ENCODE data around the gene ZSCAN16. TPM values are rescaled to one million over a fixed set of nuclear protein-coding genes. Genes with fewer than 3 reads are reported as not detected.

ZSCAN16 gene
- total and polyA plus RNA-seq, 2 of the 13 experiments (the other 11 are each of a cell fraction or from before 2014, with no cell fraction given), result 5.7 to 12.7 TPM

DNA sequence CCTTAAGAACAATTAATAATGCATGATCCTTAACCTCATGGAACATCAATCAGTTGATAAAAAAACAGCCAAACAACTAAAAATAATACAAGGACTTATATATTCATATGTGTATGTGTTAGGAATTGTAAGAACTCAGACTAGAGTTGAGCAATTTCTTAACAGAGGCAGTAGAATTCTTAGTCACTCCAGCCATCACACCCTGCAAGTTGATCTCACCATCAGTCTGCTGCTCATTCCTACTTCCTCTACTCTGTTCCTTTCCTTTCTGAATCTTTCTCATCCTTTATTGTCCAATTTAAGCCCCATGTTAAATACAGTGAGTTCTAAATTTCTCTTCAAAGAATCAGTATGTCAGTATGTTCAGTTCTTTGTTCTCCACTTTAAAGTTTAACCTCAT lies 41.5 kb upstream of the ZSCAN16 start:
- Histone ChIP-seq H3K27me3 (ENCODE audit: control insufficient read depth in 1 of 2, insufficient read depth in 2 of 2, low read length in 2 of 2) (no peaks in the 10 kb centered on the region; a peak in 1 of 5 replicates), H4K20me1 (ENCODE audit: insufficient read depth, low read length) (no peaks in the 10 kb centered on the region), H3K9ac (ENCODE audit: insufficient read depth, low read depth, low read length) (no peak overlapping the region), H3K27ac (ENCODE audit: extremely low read length, insufficient read depth, low read length) (no peak overlapping the region), H3K4me1 (ENCODE audit: insufficient read depth, low read length) (peaks cover 34% of the 10 kb centered on the region), H2AFZ (ENCODE audit: low read length) (no peak overlapping the region), H3K4me2 (ENCODE audit: low read depth, low read length) (no peak overlapping the region), H3K36me3 (replicated peaks in 1 of 2; ENCODE audit: control insufficient read depth in 1 of 2, insufficient read depth in 2 of 2, low read length in 2 of 2) (peaks cover 2 to 17% of the 10 kb centered on the region in 2 experiments; a peak in 3 of 5 replicates), H3K79me2 (ENCODE audit: insufficient read depth, low read length) (peaks cover 11% of the 10 kb centered on the region), H3K9me3 (ENCODE audit: low read length) (no peaks in the 10 kb centered on the region), H3K4me3 (replicated peaks in 1 of 3; ENCODE audit: insufficient read depth in 1 of 3, low read depth in 2 of 3, low read length in 3 of 3) (no peak overlapping the region)
- FAIRE-seq (no peak), ATAC-seq (no peak), DNase-seq (ENCODE audit: low spot score) (no peak)
- ChIA-PET CTCF (ENCODE audit: low intra/inter-chr PET ratio, low total read pairs) (no interaction called here), POLR2A (no interaction called here)
- in situ Hi-C loops (cut with HindIII; ENCODE audit: extremely low pct_ligation_motif_present, low pct_unique_long_range_greater_than_20kb) (no loop called here), intact Hi-C loops (cut with micrococcal nuclease; ENCODE audit: unreplicated experiment) (loop anchor here (5.0 to 10.0 kb wide), 2 partner anchors 178 to 276 kb away; a partner anchor contains a TSS)
- no TSS peak for BruUV-seq (replicated peaks)
- TF ChIP-seq ZNF350 (CRISPR knock-in tag; IDR thresholded peaks at IDR 0.05; ENCODE audit: borderline replicate concordance, low read depth) (no peak), ZNF572 (CRISPR knock-in tag; IDR thresholded peaks at IDR 0.05) (no peak), YY1 (IDR thresholded peaks at IDR 0.05; ENCODE audit: insufficient read depth, insufficient replicate concordance, low read depth, low read length) (no peak)
- TF ChIP-seq, protein P1, sequence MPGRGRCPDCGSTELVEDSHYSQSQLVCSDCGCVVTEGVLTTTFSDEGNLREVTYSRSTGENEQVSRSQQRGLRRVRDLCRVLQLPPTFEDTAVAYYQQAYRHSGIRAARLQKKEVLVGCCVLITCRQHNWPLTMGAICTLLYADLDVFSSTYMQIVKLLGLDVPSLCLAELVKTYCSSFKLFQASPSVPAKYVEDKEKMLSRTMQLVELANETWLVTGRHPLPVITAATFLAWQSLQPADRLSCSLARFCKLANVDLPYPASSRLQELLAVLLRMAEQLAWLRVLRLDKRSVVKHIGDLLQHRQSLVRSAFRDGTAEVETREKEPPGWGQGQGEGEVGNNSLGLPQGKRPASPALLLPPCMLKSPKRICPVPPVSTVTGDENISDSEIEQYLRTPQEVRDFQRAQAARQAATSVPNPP (CRISPR knock-in tag; IDR thresholded peaks at IDR 0.05), result no peak

DNA sequence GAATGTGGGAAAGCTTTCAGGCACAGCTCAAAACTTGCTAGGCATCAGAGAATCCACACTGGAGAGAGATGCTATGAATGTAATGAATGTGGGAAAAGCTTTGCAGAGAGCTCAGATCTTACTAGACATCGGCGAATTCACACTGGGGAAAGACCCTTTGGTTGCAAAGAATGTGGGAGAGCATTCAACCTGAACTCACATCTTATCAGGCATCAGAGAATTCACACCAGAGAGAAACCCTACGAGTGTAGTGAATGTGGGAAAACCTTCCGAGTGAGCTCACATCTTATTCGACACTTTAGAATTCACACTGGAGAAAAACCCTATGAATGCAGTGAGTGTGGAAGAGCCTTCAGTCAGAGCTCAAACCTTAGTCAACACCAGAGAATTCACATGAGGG lies 35.4 kb upstream of the ZSCAN16 start:
- no peak overlapping the region for H3K4me2 ChIP-seq (ENCODE audit: low read depth, low read length)
- no peaks in the 10 kb centered on the region for H3K4me1 ChIP-seq (ENCODE audit: insufficient read depth, low read length)
- peaks cover 4 to 31% of the 10 kb centered on the region in 2 experiments; a peak in 4 of 5 replicates for H3K36me3 ChIP-seq (replicated peaks in 1 of 2; ENCODE audit: control insufficient read depth in 1 of 2, insufficient read depth in 2 of 2, low read length in 2 of 2)
- H3K9ac ChIP-seq (ENCODE audit: insufficient read depth, low read depth, low read length), result no peak overlapping the region
- H4K20me1 ChIP-seq (ENCODE audit: insufficient read depth, low read length), result no peaks in the 10 kb centered on the region
- in situ Hi-C loops (cut with HindIII; ENCODE audit: extremely low pct_ligation_motif_present, low pct_unique_long_range_greater_than_20kb), result no loop called here
- ATAC-seq (no peak), DNase-seq (ENCODE audit: low spot score) (no peak), FAIRE-seq (no peak)
- H3K79me2 ChIP-seq (ENCODE audit: insufficient read depth, low read length), result no peaks in the 10 kb centered on the region
- H3K4me3 ChIP-seq (replicated peaks in 1 of 3; ENCODE audit: insufficient read depth in 1 of 3, low read depth in 2 of 3, low read length in 3 of 3), result no peak overlapping the region
- no TSS peak for BruUV-seq (replicated peaks)
- ChIA-PET CTCF (ENCODE audit: low intra/inter-chr PET ratio, low total read pairs) (no interaction called here), POLR2A (interaction anchor here (1.0 kb wide), 1 partner anchor 16 kb away, joined by 3 read pairs; no protein-coding TSS in a partner anchor)
- H2AFZ ChIP-seq (ENCODE audit: low read length), result no peak overlapping the region
- H3K27me3 ChIP-seq (ENCODE audit: control insufficient read depth in 1 of 2, insufficient read depth in 2 of 2, low read length in 2 of 2), result no peaks in the 10 kb centered on the region
- H3K9me3 ChIP-seq (ENCODE audit: low read length), result no peaks in the 10 kb centered on the region
- 93% methylated on average over 5 of the region's 5 CpGs for WGBS (ENCODE audit: low lambda C conversion rate)
- intact Hi-C loops (cut with micrococcal nuclease; ENCODE audit: unreplicated experiment), result loop anchor here (10.0 kb wide), 1 partner anchor 184 kb away; no protein-coding TSS in a partner anchor
- TF ChIP-seq ZNF160 (CRISPR knock-in tag; IDR thresholded peaks at IDR 0.05) (no peak), KLF11 (CRISPR knock-in tag; IDR thresholded peaks at IDR 0.05) (no peak), NFE2L2 (IDR thresholded peaks at IDR 0.05; ENCODE audit: low read length) (no peak), RBM22 (optimal IDR thresholded peaks at IDR 0.05; ENCODE audit: low read length) (no peak), ZNF547 (CRISPR knock-in tag; IDR thresholded peaks at IDR 0.05) (no peak), KLF6 (CRISPR knock-in tag; IDR thresholded peaks at IDR 0.05) (no peak), SP2 (CRISPR knock-in tag; IDR thresholded peaks at IDR 0.05) (no peak), MTA1 (CRISPR knock-in tag; IDR thresholded peaks at IDR 0.05; ENCODE audit: borderline replicate concordance) (no peak), NR2F1 (CRISPR knock-in tag; IDR thresholded peaks at IDR 0.05) (no peak), ZNF644 (CRISPR knock-in tag; IDR thresholded peaks at IDR 0.05; ENCODE audit: low read depth) (no peak)
- TF ChIP-seq, protein P2, sequence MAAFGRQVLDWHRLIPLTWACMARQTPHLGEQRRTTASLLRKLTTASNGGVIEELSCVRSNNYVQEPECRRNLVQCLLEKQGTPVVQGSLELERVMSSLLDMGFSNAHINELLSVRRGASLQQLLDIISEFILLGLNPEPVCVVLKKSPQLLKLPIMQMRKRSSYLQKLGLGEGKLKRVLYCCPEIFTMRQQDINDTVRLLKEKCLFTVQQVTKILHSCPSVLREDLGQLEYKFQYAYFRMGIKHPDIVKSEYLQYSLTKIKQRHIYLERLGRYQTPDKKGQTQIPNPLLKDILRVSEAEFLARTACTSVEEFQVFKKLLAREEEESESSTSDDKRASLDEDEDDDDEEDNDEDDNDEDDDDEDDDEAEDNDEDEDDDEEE (CRISPR knock-in tag; IDR thresholded peaks at IDR 0.05), result no peak
- H3K27ac ChIP-seq (ENCODE audit: extremely low read length, insufficient read depth, low read length), result no peak overlapping the region
